Endodermal cell (in vitro differentiated cells): ENCODE data around the gene PTPA. TPM values are rescaled to one million over a fixed set of nuclear protein-coding genes. Genes with fewer than 3 reads are reported as not detected.

Source experiments
- DNase-seq: peaks from one replicate; pipeline ENCODE4 v3.0.0-alpha.2; 2017
- H3K27ac ChIP-seq: 2 replicates; pipeline ENCODE4 v1.5.1; 2013; ENCODE audit warnings: mild to moderate bottlenecking, low read depth, low read length, moderate library complexity
- H3K27me3 ChIP-seq: 2 replicates; pipeline ENCODE4 v1.6.1; 2013; ENCODE audit warnings: mild to moderate bottlenecking, low read length, moderate library complexity; ENCODE audit not compliant: insufficient read depth, control insufficient read depth, poor library complexity, severe bottlenecking
- H3K36me3 ChIP-seq: 2 replicates; pipeline ENCODE4 v1.7.0; 2013; ENCODE audit warnings: mild to moderate bottlenecking, low read length, moderate library complexity; ENCODE audit not compliant: control insufficient read depth, insufficient read depth
- H3K4me1 ChIP-seq: one replicate; pipeline ENCODE4 v1.7.0; 2013; ENCODE audit warnings: low read length; ENCODE audit not compliant: control insufficient read depth, insufficient read depth
- H3K4me3 ChIP-seq: 2 replicates; pipeline ENCODE4 v1.5.1; 2013; ENCODE audit warnings: mild to moderate bottlenecking, low read length, moderate library complexity
- H3K9ac ChIP-seq: 2 replicates; pipeline ENCODE4 v1.6.1; 2013; ENCODE audit warnings: mild to moderate bottlenecking, low read length, moderate library complexity; ENCODE audit not compliant: poor library complexity, severe bottlenecking; ENCODE audit errors: extremely low read depth
- H3K9me3 ChIP-seq: 2 replicates; pipeline ENCODE4 v1.6.1; 2013; ENCODE audit warnings: mild to moderate bottlenecking, low read length, moderate library complexity; ENCODE audit not compliant: control insufficient read depth
- H3K27ac Mint-ChIP-seq: 2 replicates; pipeline ENCODE4 v1.8.0; 2020; ENCODE audit warnings: mixed read lengths
- H3K27me3 Mint-ChIP-seq: 2 replicates; pipeline ENCODE4 v1.8.0; 2021; ENCODE audit warnings: mild to moderate bottlenecking, mixed read lengths; ENCODE audit not compliant: insufficient read depth
- H3K36me3 Mint-ChIP-seq: 2 replicates; pipeline ENCODE4 v1.8.0; 2020; ENCODE audit warnings: low read depth, mixed read lengths
- H3K4me1 Mint-ChIP-seq: 2 replicates; pipeline ENCODE4 v1.8.0; 2020; ENCODE audit warnings: mixed read lengths
- H3K4me3 Mint-ChIP-seq: 2 replicates; pipeline ENCODE4 v1.8.0; 2020; ENCODE audit warnings: mild to moderate bottlenecking, moderate library complexity, mixed read lengths
- H3K9me3 Mint-ChIP-seq: 2 replicates; pipeline ENCODE4 v1.8.0; 2020; ENCODE audit warnings: mild to moderate bottlenecking, mixed read lengths
- WGBS, 2 experiments: methylation state at CpG; one replicate each; pipeline versions ENCODE4 v1.1.5 to v1.1.7; 2013; ENCODE audit warnings: missing lambda C conversion rate in 2 of 2, mixed read lengths in 1 of 2; ENCODE audit not compliant: insufficient coverage in 1 of 2, insufficient read length in 1 of 2; 5-methylcytosine and 5-hydroxymethylcytosine counted together
- total RNA-seq, 2 donors: library from RNA; stranded (reverse); fragmentation: NEBNext Ultra II Directional in 1 of 2; extraction: Animal tissue kit (Norgen Biotek cat#: 25700) in 1 of 2; gene quantifications; 2 replicates in 1 of 2; 3 replicates in 1 of 2; pipeline ENCODE4 v1.2.1, GENCODE V29; 2021
- TF ChIP-seq, protein P1 (sequence below): fragments of 200-600 bp; sonication (generic); conservative IDR thresholded peaks from 2 replicates; pipeline ENCODE4 v1.5.0; 2021; ENCODE audit warnings: antibody characterized with exemption, mild to moderate bottlenecking

Gene PTPA
- total RNA-seq, 2 donors from 2014 or later, result 134 to 139 TPM

DNA sequence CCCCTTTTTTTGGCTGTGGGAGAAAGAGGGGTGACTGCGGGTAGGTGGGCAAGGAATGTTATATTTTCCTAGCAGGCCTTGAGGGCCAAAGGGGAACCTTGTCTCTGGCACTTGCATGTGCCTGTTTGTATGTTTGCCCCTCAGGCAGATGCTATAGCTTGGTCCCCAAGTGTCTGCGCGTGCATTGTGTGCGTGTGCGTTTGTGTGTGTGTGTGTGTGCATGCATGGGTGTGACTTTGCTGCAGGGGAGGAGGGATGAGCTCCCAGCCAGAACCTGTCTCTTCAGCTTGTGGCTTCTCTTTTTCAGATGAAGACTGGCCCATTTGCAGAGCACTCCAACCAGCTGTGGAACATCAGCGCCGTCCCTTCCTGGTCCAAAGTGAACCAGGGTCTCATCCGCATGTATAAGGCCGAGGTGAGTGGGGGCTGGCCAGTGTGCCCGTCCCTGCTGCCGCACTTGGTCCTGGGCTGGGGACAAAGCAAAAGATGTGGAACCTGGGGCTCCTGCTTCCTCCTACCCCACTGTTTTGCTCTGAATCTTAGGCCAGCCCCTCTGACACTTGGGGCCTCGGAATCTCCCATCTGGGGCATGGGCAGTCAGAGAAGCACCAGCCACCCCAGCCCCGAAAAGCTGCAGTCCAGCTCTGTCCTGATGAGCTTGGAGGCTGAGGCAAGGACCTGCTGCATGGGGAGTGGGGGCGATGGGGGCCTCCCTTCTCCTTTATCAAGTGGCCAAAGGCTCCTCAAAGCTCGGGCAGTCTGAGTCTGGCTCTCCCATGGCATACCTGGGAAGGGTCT lies 31.1 kb downstream of the PTPA start:
- peaks cover 38% of the 10 kb centered on the region for H3K4me1 Mint-ChIP-seq

GRCh38 chr9:129143031-129143927 lies 32.1 kb downstream of the PTPA start:
- H3K4me1 Mint-ChIP-seq, result peaks cover 38% of the 10 kb centered on the region
- H3K27ac Mint-ChIP-seq, result peak overlapping the region; percentile 83
- H3K27ac ChIP-seq, result no peak overlapping the region
- peaks cover 11% of the 10 kb centered on the region for H3K4me1 ChIP-seq
- no peak overlapping the region for H3K4me3 Mint-ChIP-seq
- DNase-seq, result peak; percentile 94
- peaks cover 38% of the 10 kb centered on the region for H3K36me3 Mint-ChIP-seq
- TF ChIP-seq, protein P1, sequence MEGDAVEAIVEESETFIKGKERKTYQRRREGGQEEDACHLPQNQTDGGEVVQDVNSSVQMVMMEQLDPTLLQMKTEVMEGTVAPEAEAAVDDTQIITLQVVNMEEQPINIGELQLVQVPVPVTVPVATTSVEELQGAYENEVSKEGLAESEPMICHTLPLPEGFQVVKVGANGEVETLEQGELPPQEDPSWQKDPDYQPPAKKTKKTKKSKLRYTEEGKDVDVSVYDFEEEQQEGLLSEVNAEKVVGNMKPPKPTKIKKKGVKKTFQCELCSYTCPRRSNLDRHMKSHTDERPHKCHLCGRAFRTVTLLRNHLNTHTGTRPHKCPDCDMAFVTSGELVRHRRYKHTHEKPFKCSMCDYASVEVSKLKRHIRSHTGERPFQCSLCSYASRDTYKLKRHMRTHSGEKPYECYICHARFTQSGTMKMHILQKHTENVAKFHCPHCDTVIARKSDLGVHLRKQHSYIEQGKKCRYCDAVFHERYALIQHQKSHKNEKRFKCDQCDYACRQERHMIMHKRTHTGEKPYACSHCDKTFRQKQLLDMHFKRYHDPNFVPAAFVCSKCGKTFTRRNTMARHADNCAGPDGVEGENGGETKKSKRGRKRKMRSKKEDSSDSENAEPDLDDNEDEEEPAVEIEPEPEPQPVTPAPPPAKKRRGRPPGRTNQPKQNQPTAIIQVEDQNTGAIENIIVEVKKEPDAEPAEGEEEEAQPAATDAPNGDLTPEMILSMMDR, result peak; percentile 97
- H3K27me3 ChIP-seq, result no peaks in the 10 kb centered on the region
- no peaks in the 10 kb centered on the region for H3K9me3 Mint-ChIP-seq
- 72 to 87% methylated on average over 2 to 14 of the region's 14 CpGs for WGBS, 2 experiments
- no peaks in the 10 kb centered on the region for H3K27me3 Mint-ChIP-seq
- H3K9me3 ChIP-seq, result no peaks in the 10 kb centered on the region
- no peak overlapping the region for H3K9ac ChIP-seq
- peaks cover 40% of the 10 kb centered on the region for H3K36me3 ChIP-seq
- H3K4me3 ChIP-seq, result no peak overlapping the region

More for the DNA sequence above, 31.1 kb downstream of the PTPA start:
- H3K36me3 ChIP-seq, result peaks cover 44% of the 10 kb centered on the region
- peak overlapping the region; percentile 83 for H3K27ac Mint-ChIP-seq
- H3K9ac ChIP-seq, result no peak overlapping the region
- H3K4me1 ChIP-seq, result peaks cover 11% of the 10 kb centered on the region
- no peaks in the 10 kb centered on the region for H3K9me3 Mint-ChIP-seq
- H3K4me3 Mint-ChIP-seq, result no peak overlapping the region
- TF ChIP-seq, protein P1, result no peak
- no peak for DNase-seq
- no peaks in the 10 kb centered on the region for H3K9me3 ChIP-seq
- peaks cover 42% of the 10 kb centered on the region for H3K36me3 Mint-ChIP-seq
- peak overlapping the region; percentile 16 for H3K27ac ChIP-seq
- H3K27me3 ChIP-seq, result no peaks in the 10 kb centered on the region
- H3K27me3 Mint-ChIP-seq, result no peaks in the 10 kb centered on the region
- peak overlapping the region; percentile 23 for H3K4me3 ChIP-seq
- 91 to 93% methylated on average over 7 to 15 of the region's 15 CpGs for WGBS, 2 experiments

DNA sequence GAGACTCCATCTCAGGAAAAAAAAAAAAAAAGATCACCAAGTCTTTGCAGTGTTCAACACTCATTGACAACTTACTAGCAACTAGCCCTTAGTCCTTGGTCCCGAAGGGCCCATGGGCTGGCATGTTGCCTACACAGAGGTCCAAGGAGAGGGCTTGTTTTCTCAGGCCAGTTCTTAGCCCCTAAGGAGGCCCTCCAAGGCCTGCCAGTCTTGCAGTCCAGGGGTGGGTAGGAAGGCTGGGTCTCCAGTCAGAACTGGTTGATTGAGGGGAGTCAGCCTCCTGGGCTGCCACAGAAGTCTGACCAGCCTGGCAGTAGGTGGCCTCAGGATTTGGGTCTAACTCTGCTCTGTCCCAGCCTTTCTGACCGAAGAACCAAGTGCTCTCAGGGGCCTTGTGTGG lies 34.1 kb downstream of the PTPA start:
- H3K4me1 ChIP-seq, result peaks cover 6% of the 10 kb centered on the region
- no peak overlapping the region for H3K9ac ChIP-seq
- Mint-ChIP-seq H3K27ac (peak overlapping the region; percentile 55), H3K9me3 (no peaks in the 10 kb centered on the region), H3K27me3 (no peaks in the 10 kb centered on the region), H3K4me3 (no peak overlapping the region), H3K4me1 (peaks cover 30% of the 10 kb centered on the region), H3K36me3 (peaks cover 42% of the 10 kb centered on the region)
- TF ChIP-seq, protein P1, result no peak
- 79 to 100% methylated on average over 2 of the region's 2 CpGs for WGBS, 2 experiments
- peak overlapping the region; percentile 91 for H3K27ac ChIP-seq
- no peaks in the 10 kb centered on the region for H3K9me3 ChIP-seq
- DNase-seq, result no peak
- no peaks in the 10 kb centered on the region for H3K27me3 ChIP-seq
- H3K36me3 ChIP-seq, result peaks cover 51% of the 10 kb centered on the region
- H3K4me3 ChIP-seq, result no peak overlapping the region
